ENCODE results near the gene OSBPL5.

DNA sequence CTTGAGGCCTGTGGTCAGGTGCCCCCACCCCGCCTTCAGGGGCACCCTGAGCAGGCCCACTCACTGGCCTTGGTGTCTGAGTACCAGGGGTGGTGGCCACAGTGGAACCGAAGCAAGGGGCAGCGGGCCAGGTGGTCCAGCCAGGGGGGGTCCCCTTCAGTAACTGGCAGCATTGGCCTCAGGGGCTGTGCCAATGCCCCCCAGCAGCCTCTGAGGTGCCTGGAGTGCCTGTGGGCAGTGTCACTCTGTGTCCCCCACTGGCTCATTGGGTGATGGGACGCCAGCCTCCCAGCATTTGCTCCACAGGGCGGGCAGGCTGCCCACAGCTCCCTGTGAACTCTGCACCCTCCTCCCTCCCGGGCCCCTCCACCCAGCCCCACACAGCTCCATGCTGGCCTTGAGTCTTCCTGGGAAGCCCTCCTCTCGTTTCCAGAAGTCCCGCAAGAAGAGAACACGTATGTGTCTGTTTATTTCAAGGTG is 78.4 kb downstream of the OSBPL5 start:
- TF ChIP-seq, protein P1, sequence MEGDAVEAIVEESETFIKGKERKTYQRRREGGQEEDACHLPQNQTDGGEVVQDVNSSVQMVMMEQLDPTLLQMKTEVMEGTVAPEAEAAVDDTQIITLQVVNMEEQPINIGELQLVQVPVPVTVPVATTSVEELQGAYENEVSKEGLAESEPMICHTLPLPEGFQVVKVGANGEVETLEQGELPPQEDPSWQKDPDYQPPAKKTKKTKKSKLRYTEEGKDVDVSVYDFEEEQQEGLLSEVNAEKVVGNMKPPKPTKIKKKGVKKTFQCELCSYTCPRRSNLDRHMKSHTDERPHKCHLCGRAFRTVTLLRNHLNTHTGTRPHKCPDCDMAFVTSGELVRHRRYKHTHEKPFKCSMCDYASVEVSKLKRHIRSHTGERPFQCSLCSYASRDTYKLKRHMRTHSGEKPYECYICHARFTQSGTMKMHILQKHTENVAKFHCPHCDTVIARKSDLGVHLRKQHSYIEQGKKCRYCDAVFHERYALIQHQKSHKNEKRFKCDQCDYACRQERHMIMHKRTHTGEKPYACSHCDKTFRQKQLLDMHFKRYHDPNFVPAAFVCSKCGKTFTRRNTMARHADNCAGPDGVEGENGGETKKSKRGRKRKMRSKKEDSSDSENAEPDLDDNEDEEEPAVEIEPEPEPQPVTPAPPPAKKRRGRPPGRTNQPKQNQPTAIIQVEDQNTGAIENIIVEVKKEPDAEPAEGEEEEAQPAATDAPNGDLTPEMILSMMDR (IDR thresholded peaks at IDR 0.05 in 4 of 5, conservative IDR thresholded peaks at IDR 0.05 in 1 of 5), result no peak
- TF ChIP-seq POLR2A (IDR thresholded peaks at IDR 0.05), result no peak

Measured in gastrocnemius medialis (tissue), 4 donors.